ENCODE measurements around the gene BMP6.
"Not testable (repeated sequence)": the region's sequence is repeated elsewhere in the genome, so short reads cannot be mapped to it uniquely, and the experiment has no call there.

The BMP6 gene

DNA sequence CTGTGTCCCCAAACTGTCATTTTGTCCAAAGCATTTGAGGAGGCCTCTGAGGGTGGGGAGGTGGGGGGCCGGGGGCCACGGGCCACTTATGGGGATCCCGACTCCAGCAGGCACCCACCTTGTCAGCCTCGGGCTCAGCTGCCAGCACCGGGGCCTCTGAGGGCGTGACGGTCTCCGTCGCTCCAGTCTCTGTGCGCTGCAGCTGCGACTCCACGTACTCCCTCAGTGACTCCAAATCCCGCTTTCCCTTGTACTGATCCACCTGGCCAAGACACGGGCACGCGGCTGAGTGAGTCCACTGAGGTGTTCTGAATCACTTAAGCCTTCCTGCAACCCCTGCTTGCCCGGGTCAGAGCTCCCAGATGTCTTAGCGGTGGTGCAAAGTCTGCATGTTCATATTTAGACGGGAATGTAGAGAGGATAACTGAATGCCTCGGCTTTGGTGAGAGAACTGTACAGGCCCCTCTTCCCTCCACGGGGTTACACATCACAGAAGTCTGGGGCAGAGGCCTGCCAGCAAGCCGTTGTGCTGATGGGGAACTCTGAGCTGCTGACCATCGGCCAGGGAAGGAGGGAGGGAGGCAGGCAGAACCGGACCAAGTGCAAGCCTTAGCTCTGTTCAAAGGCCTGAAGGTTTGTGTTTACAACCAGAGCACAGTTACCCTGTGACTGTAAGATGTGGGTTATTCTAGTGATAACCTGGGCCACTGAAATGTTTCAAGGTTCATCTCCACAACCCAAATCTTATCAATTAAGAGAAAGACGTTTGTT, 162.9 kb downstream of the BMP6 start:
- no peak for DNase-seq

GRCh38 chr6:7891078-7891872, 165.4 kb downstream of the BMP6 start:
- no peak for DNase-seq

- DNase-seq, result not testable (repeated sequence)
Measured at GRCh38 chr6:7892367-7892766, 166.5 kb downstream of the BMP6 start.

GRCh38 chr6:7893342-7893741, 167.4 kb downstream of the BMP6 start:
- no peak for DNase-seq

DNA sequence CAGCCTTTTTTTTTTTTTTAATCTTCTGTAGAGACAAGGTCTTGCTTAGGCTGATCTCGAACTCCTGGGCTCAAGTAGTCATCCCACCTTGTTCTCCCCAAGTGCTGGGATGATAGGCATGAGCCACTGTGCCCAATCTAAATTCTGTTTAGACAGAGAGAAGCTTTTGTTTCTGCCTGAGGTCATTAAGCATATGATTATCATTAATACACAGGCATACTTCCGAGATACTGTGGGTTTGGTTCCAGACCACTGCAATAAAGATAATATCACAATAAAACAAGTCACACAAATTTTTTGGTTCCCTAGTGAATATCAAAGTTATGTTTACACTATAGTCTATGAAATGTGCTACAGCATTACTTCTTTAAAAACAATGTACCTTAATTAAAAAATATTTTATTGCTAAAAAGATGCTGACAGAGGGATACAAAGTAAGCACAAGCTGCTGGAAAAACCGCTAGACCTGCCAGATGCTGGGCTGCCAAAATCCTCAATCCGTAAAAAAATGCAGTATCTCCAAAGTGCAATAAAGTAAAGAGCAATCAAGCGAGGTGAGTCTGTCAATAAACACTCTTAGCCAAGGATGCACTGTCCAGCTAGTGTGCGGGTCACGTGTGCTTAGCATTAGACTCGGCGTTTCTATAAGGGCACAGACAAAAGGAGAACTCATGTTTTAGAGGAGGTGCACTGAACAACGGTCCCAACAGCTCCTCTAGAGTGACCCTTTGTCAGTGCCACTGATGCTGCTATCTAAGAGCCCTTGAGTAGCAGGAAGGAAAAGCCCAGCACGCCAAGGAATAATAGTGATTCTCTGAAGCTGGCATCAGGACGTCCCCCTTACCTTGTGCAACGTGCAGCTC, 168.6 kb downstream of the BMP6 start:
- DNase-seq, result no peak

- no peak for DNase-seq
Measured at GRCh38 chr6:7895125-7895423, 169.2 kb downstream of the BMP6 start.

DNA sequence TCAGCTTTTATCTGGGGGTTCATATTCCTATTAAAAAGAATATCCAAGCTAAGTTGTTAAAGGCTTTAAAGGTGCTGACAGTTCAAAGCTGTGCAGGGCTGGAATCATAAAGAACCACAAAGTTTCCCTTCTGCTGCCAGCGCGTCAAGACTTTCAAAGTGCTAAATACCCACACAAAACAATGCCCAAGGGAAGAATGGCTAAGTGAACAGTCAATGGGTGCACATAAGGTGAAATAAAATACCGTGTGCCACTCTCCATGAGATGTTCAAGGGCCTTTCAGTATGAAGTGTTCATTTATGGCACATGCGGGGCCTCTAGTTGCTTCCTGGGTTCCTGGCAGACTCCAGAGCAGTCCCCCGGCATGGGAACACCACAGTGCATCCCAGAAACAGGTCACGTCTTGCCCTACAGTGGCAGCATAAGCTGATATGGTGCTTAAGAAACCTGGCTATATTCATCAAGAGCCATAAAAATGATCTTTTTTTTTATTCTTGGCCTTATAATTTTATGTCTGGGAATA, 170.6 kb downstream of the BMP6 start:
- no peak for DNase-seq

GRCh38 chr6:7897461-7898192, 171.7 kb downstream of the BMP6 start:
- no peak for DNase-seq

DNA sequence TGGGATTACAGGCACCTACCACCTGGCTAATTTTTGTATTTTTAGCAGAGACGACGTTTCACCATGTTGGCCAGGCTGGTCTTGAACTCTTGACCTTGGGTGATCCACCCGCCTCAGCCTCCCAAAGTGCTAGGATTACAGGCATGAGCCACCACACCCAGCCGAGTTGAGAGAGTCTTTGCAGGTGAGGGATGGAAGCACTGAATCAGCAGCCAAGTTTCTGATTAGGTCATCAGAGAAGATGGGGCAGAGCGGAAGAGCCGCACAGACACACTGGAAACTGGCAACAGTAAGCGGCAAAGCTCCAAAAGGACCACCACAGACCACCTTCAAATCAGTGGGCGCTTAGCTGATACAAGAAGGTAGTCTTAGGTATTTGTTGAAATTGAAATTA, 172.3 kb downstream of the BMP6 start:
- not testable (repeated sequence) for DNase-seq

GRCh38 chr6:7899101-7899888, 173.4 kb downstream of the BMP6 start:
- DNase-seq, result no peak

DNA sequence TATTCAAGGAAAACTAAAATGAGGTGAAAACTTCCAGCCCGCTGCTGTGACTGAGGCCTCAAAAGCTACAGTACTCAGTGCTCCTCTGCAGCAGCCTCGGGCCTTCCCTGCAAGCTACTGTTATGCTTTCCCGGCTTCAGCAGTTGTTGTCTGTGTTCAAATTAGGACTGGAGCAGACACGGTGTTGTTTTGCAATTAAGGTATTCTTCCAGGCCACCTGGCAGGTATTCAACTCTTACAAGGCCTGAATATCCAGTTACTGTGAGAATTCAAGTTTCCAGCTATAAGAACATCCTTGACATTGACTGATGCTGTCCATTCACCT, 174.0 kb downstream of the BMP6 start:
- DNase-seq, result no peak

- no peak for DNase-seq
Measured at GRCh38 chr6:7900621-7901020, 174.7 kb downstream of the BMP6 start.

GRCh38 chr6:7901056-7901455, 175.2 kb downstream of the BMP6 start:
- no peak for DNase-seq

DNA sequence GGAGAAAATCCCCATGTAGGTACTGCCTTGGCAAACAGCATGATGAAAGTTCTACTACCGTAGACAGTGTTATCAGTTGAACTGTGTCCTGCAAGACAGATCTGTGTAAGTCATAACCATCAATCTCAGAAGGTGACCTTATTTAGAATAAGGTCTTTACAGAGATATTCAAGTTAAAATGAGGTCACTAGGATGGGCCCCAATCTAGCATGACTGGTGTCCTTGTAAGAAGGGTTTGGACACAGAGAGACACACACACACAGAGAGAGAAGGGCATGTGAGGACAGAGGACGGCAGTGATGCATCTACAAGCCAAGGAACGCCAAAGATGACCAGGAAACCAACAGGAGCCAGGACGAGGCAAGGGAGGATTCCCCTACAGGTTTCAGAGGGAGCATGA, 175.9 kb downstream of the BMP6 start:
- DNase-seq, result no peak

- no peak for DNase-seq
Measured at GRCh38 chr6:7902221-7902620, 176.3 kb downstream of the BMP6 start.

- DNase-seq, result no peak
Measured at GRCh38 chr6:7902867-7903266, 177.0 kb downstream of the BMP6 start.

DNA sequence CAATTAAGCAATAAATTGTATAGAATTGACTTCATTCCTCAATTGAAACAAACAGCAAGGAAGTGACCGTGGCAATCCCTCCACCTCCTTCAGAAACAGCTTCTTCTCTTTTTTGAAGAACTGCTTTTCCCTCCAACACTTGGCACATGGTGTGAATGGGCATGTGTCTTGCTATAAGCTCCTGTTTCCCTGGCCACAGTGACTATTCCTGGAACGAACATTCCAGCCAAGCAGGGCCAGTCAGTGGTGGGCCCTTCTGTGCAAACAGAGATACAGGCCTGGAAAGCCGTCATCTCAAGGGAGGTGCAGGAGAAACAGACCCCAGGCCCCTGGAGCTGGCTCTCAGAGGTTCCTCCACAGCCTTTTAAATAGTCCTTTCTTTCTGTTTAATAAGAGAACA, 177.8 kb downstream of the BMP6 start:
- DNase-seq, result no peak

GRCh38 chr6:7904654-7905319, 178.9 kb downstream of the BMP6 start:
- DNase-seq, result no peak

- no peak for DNase-seq
Measured at GRCh38 chr6:7905416-7905815, 179.5 kb downstream of the BMP6 start.

- DNase-seq, result no peak
Measured at GRCh38 chr6:7906741-7907140, 180.8 kb downstream of the BMP6 start.

- DNase-seq, result no peak
Measured at GRCh38 chr6:7907159-7907558, 181.3 kb downstream of the BMP6 start.

Measured in activated CD4-positive, alpha-beta T cell treated with anti-CD3 and anti-CD28 coated beads for 1 hour (primary cell).